Measurements from ENCODE around the gene TNIP1. TPM values are rescaled to one million over a fixed set of nuclear protein-coding genes. Genes with fewer than 3 reads are reported as not detected.

TNIP1 gene
- total RNA-seq, 2 donors from 2014 or later = 80.4 to 101 TPM

DNA sequence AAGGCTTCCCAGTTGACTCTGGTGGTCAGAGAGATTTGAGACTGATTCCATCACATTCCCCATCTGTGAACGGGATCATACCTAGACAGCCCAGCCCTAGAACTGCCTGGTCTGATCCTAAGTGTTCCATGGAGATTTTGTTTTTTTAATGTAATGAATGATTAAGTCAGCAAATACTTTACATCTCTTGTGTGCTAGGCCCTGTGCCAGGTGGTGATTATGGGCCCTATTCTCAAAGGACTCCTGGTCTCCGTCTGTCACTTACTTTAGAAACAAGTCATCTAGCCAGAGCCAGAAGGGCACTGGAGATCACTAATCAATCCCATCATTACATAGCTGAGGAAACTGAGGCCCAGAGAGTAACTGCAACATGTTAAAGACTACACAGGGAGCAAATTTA lies 61.5 kb downstream of the TNIP1 start:
- ATAC-seq = no peak

GRCh38 chr5:151018846-151019245 lies 62.0 kb downstream of the TNIP1 start:
- no peak for ATAC-seq
- intact Hi-C loops (cut with DNase I) = no loop called here

More for the DNA sequence above, 61.5 kb downstream of the TNIP1 start:
- no peak for DNase-seq
- intact Hi-C loops (cut with DNase I) = no loop called here

DNA sequence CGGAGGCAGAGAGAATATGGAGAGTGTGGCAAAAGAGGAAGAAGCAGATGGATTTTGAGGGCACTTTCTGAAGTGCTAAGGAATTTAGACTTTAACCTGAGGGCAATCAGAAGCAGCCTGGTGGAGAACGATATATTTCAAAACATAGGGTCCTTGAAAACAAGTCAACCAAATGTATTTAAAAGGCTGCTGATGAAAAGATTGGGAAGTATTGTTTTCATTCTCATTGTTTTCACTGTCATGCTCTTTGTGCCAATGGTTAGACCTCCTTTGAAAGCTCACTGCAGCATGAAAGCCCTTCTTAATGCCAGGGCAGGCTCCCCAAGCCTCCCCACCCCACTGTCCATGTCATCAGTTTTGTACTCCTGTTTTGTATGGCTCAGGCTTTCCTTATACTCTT lies 62.9 kb downstream of the TNIP1 start:
- ATAC-seq (no peak), DNase-seq (no peak)

More at GRCh38 chr5:151018846-151019245, 62.0 kb downstream of the TNIP1 start:
- no peak for DNase-seq

DNA sequence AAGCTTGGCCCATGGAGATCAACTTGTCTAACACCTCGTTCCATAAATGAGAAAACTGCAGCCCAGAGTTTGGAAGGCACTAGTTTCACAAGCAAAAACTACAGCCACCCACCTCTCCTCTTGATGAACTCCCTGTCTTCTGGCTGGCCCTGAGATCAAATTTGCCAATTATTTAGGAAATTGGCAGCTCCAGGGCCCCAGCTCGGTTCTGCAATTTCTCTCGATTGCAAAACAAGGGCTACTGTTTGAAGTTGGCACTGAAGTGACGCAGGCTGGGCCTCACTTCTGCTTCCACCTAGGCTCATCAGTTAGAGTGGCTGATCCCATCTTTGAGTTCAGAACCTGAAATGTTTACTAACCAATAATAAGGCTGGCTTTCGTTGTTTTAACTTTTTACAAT lies 64.1 kb downstream of the TNIP1 start:
- intact Hi-C loops (cut with DNase I) = no loop called here
- DNase-seq = no peak
- peak in 1 of 2 donors; percentile 10 for ATAC-seq

More for the DNA sequence above, 62.9 kb downstream of the TNIP1 start:
- intact Hi-C loops (cut with DNase I) = no loop called here

GRCh38 chr5:151015974-151016587 lies 64.8 kb downstream of the TNIP1 start:
- ATAC-seq = no peak
- DNase-seq = no peak
- intact Hi-C loops (cut with DNase I) = no loop called here

GRCh38 chr5:151014680-151015343 lies 66.0 kb downstream of the TNIP1 start:
- no peak for DNase-seq
- intact Hi-C loops (cut with DNase I) = no loop called here
- ATAC-seq = no peak

DNA sequence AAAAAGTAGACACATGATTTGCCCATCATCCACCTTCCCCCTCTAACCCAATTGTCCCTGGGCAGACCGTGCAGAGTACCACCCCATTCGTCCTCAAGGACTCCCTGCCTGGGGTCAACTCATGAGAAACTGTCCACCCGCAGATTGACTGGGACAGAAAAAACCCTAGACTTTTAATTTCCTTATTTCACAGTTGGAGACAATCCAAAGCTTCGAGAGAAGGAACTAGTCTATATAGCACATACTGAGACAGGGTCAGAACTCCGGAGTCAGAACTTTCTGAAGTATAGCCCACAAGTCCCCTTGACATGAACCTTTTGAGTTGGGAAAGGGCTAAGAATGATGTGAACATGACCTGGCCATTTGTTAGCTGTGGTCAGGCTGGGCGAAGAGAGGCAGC lies 68.0 kb downstream of the TNIP1 start:
- DNase-seq (no peak), ATAC-seq (no peak)
- intact Hi-C loops (cut with DNase I) = no loop called here

GRCh38 chr5:151008906-151009305 lies 71.9 kb downstream of the TNIP1 start:
- DNase-seq (no peak), ATAC-seq (no peak)
- intact Hi-C loops (cut with DNase I) = loop anchor here in 1 of 2 donors (5.0 kb wide), 1 partner anchor 228 kb away; no protein-coding TSS in a partner anchor

GRCh38 chr5:151008210-151008491 lies 72.7 kb downstream of the TNIP1 start:
- no peak for DNase-seq
- intact Hi-C loops (cut with DNase I) = loop anchor here in 1 of 2 donors (5.0 kb wide), 1 partner anchor 229 kb away; no protein-coding TSS in a partner anchor
- ATAC-seq = no peak

DNA sequence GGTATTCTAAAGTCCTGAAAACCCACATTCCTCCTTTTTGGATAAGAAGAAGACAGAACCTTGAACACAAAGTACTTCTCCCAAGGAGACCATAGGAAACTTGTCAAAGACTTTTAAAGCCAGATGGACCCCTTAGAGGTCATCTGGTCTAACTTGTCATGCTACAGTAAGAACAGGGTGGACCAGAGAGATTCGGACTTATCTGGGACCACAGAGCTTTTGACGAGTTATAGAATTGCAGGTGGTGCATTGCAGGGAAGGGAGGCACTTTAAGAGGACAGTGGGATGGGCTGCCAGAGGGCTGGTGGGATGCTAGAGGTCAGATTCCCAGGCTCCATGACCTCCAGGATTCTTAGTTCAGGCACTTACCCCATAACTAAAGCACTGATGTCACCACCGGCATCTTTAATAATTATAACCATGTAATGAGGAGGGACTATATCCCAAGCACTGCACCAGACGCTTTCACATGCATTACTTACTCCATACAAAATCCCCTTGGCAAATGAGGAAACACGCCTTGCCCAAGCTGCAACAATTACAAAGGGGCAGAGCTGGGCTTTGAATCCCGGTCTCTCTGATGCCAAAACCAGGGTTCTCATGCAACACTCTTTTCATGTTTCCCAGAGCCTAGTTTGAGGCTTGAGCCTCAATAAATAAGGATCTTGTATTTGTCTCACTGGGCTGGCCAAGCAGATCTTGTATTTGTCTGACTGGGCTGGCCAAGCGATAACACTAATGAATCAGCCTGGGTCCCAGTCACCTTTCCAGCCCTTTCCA lies 73.2 kb downstream of the TNIP1 start:
- DNase-seq (no peak), ATAC-seq (peak in 1 of 2 donors; percentile 7)
- intact Hi-C loops (cut with DNase I) = loop anchor here in 1 of 2 donors (5.0 kb wide), 1 partner anchor 230 kb away; no protein-coding TSS in a partner anchor

GRCh38 chr5:151006704-151007334 lies 74.0 kb downstream of the TNIP1 start:
- intact Hi-C loops (cut with DNase I) = loop anchor here in 1 of 2 donors (5.0 kb wide), 1 partner anchor 230 kb away; no protein-coding TSS in a partner anchor
- ATAC-seq (peak in 1 of 2 donors; percentile 54), DNase-seq (peak; percentile 33)

GRCh38 chr5:151005950-151006576 lies 74.8 kb downstream of the TNIP1 start:
- peak; percentile 77 to 84 for ATAC-seq

DNA sequence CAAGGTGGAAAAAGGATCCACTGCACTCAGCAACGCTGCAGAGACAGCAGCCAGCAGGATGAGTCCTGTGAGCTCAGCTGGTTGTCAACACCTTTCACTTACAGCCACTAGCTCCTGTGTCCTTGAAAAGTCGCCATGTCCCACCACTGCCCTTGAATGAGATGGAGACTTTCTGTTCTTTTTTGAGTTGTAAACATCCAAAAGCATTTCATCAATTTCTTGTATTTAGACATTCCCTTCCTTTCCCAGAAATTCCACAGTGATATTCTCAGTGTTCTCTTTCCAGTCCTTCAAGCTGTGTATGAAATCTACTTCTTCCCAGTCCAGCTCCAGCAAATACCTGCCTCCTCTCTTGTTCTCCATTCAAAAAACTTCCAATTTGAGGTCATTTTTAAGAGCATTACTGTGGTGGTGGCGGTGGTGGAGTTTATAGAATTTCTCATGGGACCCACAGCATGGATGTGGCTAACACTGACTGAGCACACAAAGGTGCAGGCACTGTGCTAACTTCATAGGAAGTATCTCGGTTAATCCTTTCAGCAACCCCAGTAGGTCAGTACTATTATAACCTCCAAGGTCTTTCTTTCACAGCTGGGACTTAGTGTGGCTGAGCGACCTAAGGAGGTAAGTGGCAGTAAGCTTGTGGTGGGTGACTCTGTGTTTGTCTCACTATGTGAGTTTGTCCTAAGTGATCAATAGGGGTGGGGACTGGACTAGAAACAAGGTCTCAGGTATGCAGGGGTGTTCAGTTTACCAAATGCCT lies 75.5 kb downstream of the TNIP1 start:
- peak; percentile 48 for DNase-seq
- ATAC-seq = peak; percentile 60 to 62
- intact Hi-C loops (cut with DNase I) = loop anchor here (2.0 to 5.0 kb wide), 2 partner anchors 109 to 232 kb away; no protein-coding TSS in a partner anchor

More at GRCh38 chr5:151005950-151006576, 74.8 kb downstream of the TNIP1 start:
- intact Hi-C loops (cut with DNase I) = loop anchor here (2.0 to 5.0 kb wide), 2 partner anchors 109 to 231 kb away; no protein-coding TSS in a partner anchor
- peak; percentile 74 for DNase-seq

DNA sequence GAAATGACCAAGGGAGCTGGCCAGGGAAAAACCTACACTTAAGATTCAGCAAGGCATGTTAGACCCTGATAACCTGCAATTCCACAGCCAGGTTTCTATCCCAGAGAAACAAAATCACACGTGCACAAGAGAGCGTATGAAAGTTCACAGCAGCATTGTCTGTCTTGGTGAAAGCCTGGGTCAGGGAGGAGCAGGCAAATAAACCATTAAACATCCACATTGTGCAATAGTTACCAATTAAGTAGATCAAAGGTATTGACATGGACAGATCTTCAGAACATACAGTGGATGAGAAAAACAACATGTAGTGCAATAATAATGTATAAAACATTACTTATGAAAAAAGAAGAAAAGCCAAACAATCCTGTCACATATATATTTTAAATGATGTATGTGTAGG lies 76.3 kb downstream of the TNIP1 start:
- DNase-seq (no peak), ATAC-seq (no peak)
- intact Hi-C loops (cut with DNase I) = loop anchor here (2.0 to 5.0 kb wide), 3 partner anchors 43 to 163 kb away; no protein-coding TSS in a partner anchor

GRCh38 chr5:151003503-151003860 lies 77.4 kb downstream of the TNIP1 start:
- ATAC-seq = no peak

GRCh38 chr5:151002681-151003502 lies 77.9 kb downstream of the TNIP1 start:
- intact Hi-C loops (cut with DNase I) = loop anchor here (2.0 to 5.0 kb wide), 3 partner anchors 44 to 164 kb away; no protein-coding TSS in a partner anchor
- ATAC-seq (no peak), DNase-seq (no peak)

More at GRCh38 chr5:151003503-151003860, 77.4 kb downstream of the TNIP1 start:
- DNase-seq = no peak
- intact Hi-C loops (cut with DNase I) = loop anchor here (2.0 to 5.0 kb wide), 3 partner anchors 43 to 164 kb away; no protein-coding TSS in a partner anchor

GRCh38 chr5:151002250-151002649 lies 78.6 kb downstream of the TNIP1 start:
- intact Hi-C loops (cut with DNase I) = loop anchor here (2.0 to 5.0 kb wide), 3 partner anchors 45 to 165 kb away; no protein-coding TSS in a partner anchor
- DNase-seq (no peak), ATAC-seq (peak in 1 of 2 donors; percentile 7)
